ENCODE data around the gene FRMD8. TPM values are rescaled to one million over a fixed set of nuclear protein-coding genes. Genes with fewer than 3 reads are reported as not detected.

The FRMD8 gene, protein sequence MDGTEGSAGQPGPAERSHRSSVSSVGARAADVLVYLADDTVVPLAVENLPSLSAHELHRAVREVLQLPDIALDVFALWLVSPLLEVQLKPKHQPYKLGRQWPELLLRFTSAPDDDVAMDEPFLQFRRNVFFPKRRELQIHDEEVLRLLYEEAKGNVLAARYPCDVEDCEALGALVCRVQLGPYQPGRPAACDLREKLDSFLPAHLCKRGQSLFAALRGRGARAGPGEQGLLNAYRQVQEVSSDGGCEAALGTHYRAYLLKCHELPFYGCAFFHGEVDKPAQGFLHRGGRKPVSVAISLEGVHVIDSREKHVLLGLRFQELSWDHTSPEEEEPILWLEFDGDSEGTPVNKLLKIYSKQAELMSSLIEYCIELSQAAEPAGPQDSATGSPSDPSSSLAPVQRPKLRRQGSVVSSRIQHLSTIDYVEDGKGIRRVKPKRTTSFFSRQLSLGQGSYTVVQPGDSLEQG
- 27.0 TPM for total RNA-seq

DNA sequence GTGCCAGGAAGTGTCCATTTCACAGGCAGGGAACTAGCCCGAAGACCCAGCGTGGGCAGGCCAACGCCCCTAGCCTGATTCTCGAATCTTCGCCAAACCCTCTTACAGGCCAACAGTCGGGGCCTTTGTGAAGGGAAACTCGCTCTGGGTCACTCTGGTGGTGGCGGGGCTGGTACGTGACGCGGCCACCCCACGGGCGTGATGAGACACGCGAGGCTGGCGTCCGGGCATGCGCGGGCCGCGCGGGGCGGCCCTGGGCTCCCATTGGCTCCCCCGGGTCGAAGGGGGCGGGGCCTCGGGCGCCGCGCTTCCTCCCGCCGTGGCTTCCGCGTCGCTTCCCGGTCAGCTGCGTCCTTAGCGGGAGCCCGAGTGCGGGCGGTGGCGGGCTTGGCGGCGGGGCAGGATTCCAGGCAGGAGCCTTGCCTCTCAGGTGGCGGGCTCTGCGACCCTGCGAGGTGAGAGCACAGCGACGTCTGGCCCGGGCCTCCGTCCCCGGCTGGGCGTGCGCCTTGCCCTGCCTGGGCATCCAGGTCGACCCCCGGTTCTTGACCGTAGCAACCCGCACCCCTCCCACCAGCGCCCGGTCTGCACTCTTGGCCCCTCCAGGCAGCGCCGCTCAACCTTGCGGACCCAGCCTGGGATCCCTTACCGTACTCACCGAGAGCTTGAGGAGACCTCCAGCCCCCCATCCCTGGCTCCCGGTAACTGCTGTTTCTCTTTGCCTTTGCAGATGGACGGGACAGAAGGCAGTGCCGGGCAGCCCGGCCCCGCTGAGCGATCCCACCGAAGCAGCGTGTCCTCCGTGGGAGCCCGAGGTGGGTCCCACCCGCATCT lies at the start of gene FRMD8:
Gene FRMD8, plus strand, starts transcription at position 331 of the 834 bp plus-strand sequence. Its CDS starts 400 bp downstream, at position 731.

DNA sequence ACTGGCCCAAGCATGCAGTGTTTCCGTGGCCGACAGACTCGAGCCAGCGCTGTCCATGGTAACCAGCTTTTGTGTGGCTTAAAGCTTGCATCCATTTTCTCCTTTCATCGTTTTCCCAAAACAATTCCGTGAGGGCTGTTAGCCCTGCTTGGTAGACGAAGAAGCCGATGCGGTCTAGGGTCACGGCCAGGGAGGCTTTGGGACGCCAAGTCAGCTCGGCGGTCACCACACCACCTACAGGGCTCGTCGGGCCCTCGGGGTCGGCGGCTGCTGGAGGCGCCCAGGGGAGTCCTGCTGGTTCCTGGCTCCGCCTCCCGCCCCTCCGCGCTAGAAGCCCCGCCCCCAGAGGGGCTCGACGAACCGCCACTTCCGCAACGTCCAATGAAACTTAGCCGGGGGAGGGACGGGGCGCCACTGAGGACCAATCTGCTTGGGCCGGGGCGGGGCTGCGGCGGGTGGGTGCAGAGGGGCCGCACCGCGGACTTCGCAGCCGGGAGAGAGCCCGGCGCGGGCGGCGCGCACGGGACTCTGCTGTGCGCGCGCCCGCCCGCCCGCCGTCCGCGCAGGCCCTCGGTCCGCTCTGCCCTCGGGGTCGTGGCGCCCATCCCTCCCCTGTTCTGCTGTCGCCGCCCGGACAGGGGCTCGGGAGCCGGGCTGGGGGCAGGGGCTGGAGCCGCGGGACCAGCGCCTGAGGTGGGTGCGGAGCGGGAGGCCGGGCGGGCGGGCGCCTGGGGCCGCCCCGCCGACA lies 32.0 kb upstream of the FRMD8 start, which contains the start of gene TIGD3:
Gene TIGD3, plus strand, starts transcription at position 487 of the 748 bp plus-strand sequence. CDS start 1,058 bp downstream, outside the sequence.

DNA sequence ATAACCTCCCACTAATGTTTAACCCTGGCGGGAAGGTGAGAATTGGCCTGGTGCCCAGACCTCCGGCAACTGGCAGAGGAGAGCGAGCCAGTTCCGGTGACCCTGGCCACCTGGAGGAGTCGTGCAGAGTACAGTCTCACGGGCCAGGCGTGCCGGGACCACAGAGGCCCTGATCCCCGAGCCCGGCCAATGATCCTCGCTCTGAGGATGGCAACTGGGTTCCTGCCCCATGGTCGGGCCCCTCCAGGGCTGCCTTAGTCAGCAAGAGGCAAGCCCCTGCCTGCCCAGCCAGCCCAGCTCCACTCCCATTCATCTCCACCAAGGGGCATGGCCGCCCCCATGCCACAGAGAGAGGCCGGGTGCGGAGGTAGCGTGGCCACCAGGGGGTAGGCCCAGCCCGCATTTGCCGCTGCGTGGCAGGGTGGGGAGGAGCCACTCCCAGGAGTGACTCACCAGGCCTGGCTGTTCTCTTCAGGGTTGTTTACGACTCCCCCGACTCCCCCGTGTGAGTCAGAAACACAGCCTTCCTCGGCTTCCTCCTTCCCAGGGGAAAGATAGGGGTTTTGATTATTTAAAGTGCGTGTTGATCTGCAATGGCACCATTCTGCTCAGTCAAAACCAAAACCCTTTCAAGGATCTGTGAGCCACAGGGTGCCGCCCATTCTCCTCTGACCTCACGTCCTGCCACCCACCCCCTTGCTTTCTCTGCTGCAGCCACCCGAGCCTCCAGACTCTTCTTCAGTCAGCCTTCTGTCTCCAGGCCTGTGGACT lies 4.2 kb upstream of the FRMD8 start, which contains the start of gene SLC25A45:
Gene SLC25A45, minus strand, starts transcription at position 614 of the 771 bp plus-strand sequence. CDS start 695 bp downstream, outside the sequence.

DNA sequence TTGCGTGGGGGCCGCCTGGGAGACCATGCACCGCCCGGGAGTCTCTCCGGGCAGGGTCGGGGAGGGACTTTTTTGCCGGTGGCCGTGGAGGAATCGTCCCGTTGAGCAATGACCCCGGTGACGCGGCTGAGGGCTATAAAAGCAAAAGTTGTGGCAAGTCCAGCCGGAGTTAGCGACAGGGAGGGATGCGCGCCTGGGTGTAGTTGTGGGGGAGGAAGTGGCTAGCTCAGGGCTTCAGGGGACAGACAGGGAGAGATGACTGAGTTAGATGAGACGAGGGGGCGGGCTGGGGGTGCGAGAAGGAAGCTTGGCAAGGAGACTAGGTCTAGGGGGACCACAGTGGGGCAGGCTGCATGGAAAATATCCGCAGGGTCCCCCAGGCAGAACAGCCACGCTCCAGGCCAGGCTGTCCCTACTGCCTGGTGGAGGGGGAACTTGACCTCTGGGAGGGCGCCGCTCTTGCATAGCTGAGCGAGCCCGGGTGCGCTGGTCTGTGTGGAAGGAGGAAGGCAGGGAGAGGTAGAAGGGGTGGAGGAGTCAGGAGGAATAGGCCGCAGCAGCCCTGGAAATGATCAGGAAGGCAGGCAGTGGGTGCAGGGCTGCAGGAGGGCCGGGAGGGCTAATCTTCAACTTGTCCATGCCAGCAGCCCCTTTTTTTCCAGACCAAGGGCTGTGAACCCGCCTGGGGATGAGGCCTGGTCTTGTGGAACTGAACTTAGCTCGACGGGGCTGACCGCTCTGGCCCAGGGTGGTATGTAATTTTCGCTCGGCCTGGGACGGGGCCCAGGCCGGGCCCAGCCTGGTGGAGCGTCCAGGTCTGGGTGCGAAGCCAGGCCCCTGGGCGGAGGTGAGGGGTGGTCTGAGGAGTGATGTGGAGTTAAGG lies 36.4 kb downstream of the FRMD8 start, which contains the start of gene NEAT1:
Gene NEAT1, plus strand, starts transcription at position 166 of the 883 bp plus-strand sequence.

Small RNA genes lying within 50 kb of the gene (small RNA-seq; reads per million reads assigned to genes)
- gene RF01684 (ENCODE audit: low replicate concordance), result not detected

Other genes with a start within 250 kb of the FRMD8 start
- gene SPDYC, start 216.4 kb upstream of the FRMD8 start, total RNA-seq, result not detected
- gene CAPN1, start 204.7 kb upstream of the FRMD8 start, total RNA-seq, result 142 TPM
- gene POLA2, start 124.7 kb upstream of the FRMD8 start, total RNA-seq, result 11.9 TPM
- 15.7 TPM for gene CDC42EP2, start 71.8 kb upstream of the FRMD8 start, total RNA-seq
- gene DPF2, start 52.8 kb upstream of the FRMD8 start, total RNA-seq, result 41.9 TPM
- 0.35 TPM for gene TIGD3, start 31.9 kb upstream of the FRMD8 start, total RNA-seq
- gene SLC25A45, start 4.0 kb upstream of the FRMD8 start, total RNA-seq, result 8.9 TPM
- 148 TPM for gene NEAT1, start 36.2 kb downstream of the FRMD8 start, total RNA-seq
- gene MALAT1, start 112.4 kb downstream of the FRMD8 start, total RNA-seq, result 21,533 TPM
- 54.7 TPM for gene SCYL1, start 138.4 kb downstream of the FRMD8 start, total RNA-seq
- gene LTBP3, start 171.7 kb downstream of the FRMD8 start, total RNA-seq, result 151 TPM
- gene ZNRD2, start 183.8 kb downstream of the FRMD8 start, total RNA-seq, result 41.4 TPM
- 23.0 TPM for gene FAM89B, start 185.9 kb downstream of the FRMD8 start, total RNA-seq
- gene EHBP1L1, start 189.4 kb downstream of the FRMD8 start, total RNA-seq, result 99.4 TPM
- gene KCNK7, start 209.2 kb downstream of the FRMD8 start, total RNA-seq, result 0.35 TPM
- gene MAP3K11, start 227.6 kb downstream of the FRMD8 start, total RNA-seq, result 45.9 TPM
- gene PCNX3, start 229.1 kb downstream of the FRMD8 start, total RNA-seq, result 25.6 TPM

Measured in metanephros (tissue), 2 donors.